Endodermal cell (in vitro differentiated cells): ENCODE data around the gene TRIM14. TPM values are rescaled to one million over a fixed set of nuclear protein-coding genes. Genes with fewer than 3 reads are reported as not detected.
"Not testable (repeated sequence)": the region's sequence is repeated elsewhere in the genome, so short reads cannot be mapped to it uniquely, and the experiment has no call there.

Source experiments
- DNase-seq: peaks from one replicate; pipeline ENCODE4 v3.0.0-alpha.2; 2017
- H3K27ac ChIP-seq: 2 replicates; pipeline ENCODE4 v1.5.1; 2013; ENCODE audit warnings: mild to moderate bottlenecking, low read depth, low read length, moderate library complexity
- H3K27me3 ChIP-seq: 2 replicates; pipeline ENCODE4 v1.6.1; 2013; ENCODE audit warnings: mild to moderate bottlenecking, low read length, moderate library complexity; ENCODE audit not compliant: insufficient read depth, control insufficient read depth, poor library complexity, severe bottlenecking
- H3K36me3 ChIP-seq: 2 replicates; pipeline ENCODE4 v1.7.0; 2013; ENCODE audit warnings: mild to moderate bottlenecking, low read length, moderate library complexity; ENCODE audit not compliant: control insufficient read depth, insufficient read depth
- H3K4me1 ChIP-seq: one replicate; pipeline ENCODE4 v1.7.0; 2013; ENCODE audit warnings: low read length; ENCODE audit not compliant: control insufficient read depth, insufficient read depth
- H3K4me3 ChIP-seq: 2 replicates; pipeline ENCODE4 v1.5.1; 2013; ENCODE audit warnings: mild to moderate bottlenecking, low read length, moderate library complexity
- H3K9ac ChIP-seq: 2 replicates; pipeline ENCODE4 v1.6.1; 2013; ENCODE audit warnings: mild to moderate bottlenecking, low read length, moderate library complexity; ENCODE audit not compliant: poor library complexity, severe bottlenecking; ENCODE audit errors: extremely low read depth
- H3K9me3 ChIP-seq: 2 replicates; pipeline ENCODE4 v1.6.1; 2013; ENCODE audit warnings: mild to moderate bottlenecking, low read length, moderate library complexity; ENCODE audit not compliant: control insufficient read depth
- H3K27ac Mint-ChIP-seq: 2 replicates; pipeline ENCODE4 v1.8.0; 2020; ENCODE audit warnings: mixed read lengths
- H3K27me3 Mint-ChIP-seq: 2 replicates; pipeline ENCODE4 v1.8.0; 2021; ENCODE audit warnings: mild to moderate bottlenecking, mixed read lengths; ENCODE audit not compliant: insufficient read depth
- H3K36me3 Mint-ChIP-seq: 2 replicates; pipeline ENCODE4 v1.8.0; 2020; ENCODE audit warnings: low read depth, mixed read lengths
- H3K4me1 Mint-ChIP-seq: 2 replicates; pipeline ENCODE4 v1.8.0; 2020; ENCODE audit warnings: mixed read lengths
- H3K4me3 Mint-ChIP-seq: 2 replicates; pipeline ENCODE4 v1.8.0; 2020; ENCODE audit warnings: mild to moderate bottlenecking, moderate library complexity, mixed read lengths
- H3K9me3 Mint-ChIP-seq: 2 replicates; pipeline ENCODE4 v1.8.0; 2020; ENCODE audit warnings: mild to moderate bottlenecking, mixed read lengths
- CTCF ChIP-seq: fragments of 200-600 bp; sonication (generic); conservative IDR thresholded peaks from 2 replicates; pipeline ENCODE4 v1.5.0; 2021; ENCODE audit warnings: antibody characterized with exemption, mild to moderate bottlenecking
- WGBS, 2 experiments: methylation state at CpG; one replicate each; pipeline versions ENCODE4 v1.1.5 to v1.1.7; 2013; ENCODE audit warnings: missing lambda C conversion rate in 2 of 2, mixed read lengths in 1 of 2; ENCODE audit not compliant: insufficient coverage in 1 of 2, insufficient read length in 1 of 2; 5-methylcytosine and 5-hydroxymethylcytosine counted together
- total RNA-seq, 2 donors: library from RNA; stranded (reverse); fragmentation: NEBNext Ultra II Directional in 1 of 2; extraction: Animal tissue kit (Norgen Biotek cat#: 25700) in 1 of 2; gene quantifications; 2 replicates in 1 of 2; 3 replicates in 1 of 2; pipeline ENCODE4 v1.2.1, GENCODE V29; 2021

The TRIM14 gene
- total RNA-seq, 2 donors from 2014 or later, result 3.1 to 5.1 TPM

- Histone ChIP-seq H3K27ac (no peak overlapping the region), H3K36me3 (peaks cover 56% of the 10 kb centered on the region), H3K4me1 (no peaks in the 10 kb centered on the region), H3K4me3 (no peak overlapping the region), H3K9ac (no peak overlapping the region), H3K27me3 (no peaks in the 10 kb centered on the region), H3K9me3 (no peaks in the 10 kb centered on the region)
- no peak overlapping the region for H3K4me3 Mint-ChIP-seq
- WGBS, 2 experiments, result 83 to 90% methylated on average over 3 to 4 of the region's 5 CpGs
- no peak for TF ChIP-seq CTCF
- no peaks in the 10 kb centered on the region for H3K9me3 Mint-ChIP-seq
- peaks cover 38% of the 10 kb centered on the region for H3K36me3 Mint-ChIP-seq
- no peaks in the 10 kb centered on the region for H3K27me3 Mint-ChIP-seq
- no peak for DNase-seq
- peaks cover 3% of the 10 kb centered on the region for H3K4me1 Mint-ChIP-seq
- no peak overlapping the region for H3K27ac Mint-ChIP-seq
Measured at GRCh38 chr9:98078895-98079294, 40.1 kb downstream of the TRIM14 start.

GRCh38 chr9:98076514-98076890 is 42.5 kb downstream of the TRIM14 start:
- H3K4me1 ChIP-seq, H3K4me3 ChIP-seq, H3K9ac ChIP-seq, H3K27ac Mint-ChIP-seq, H3K27me3 ChIP-seq, H3K27me3 Mint-ChIP-seq, H3K4me3 Mint-ChIP-seq, H3K9me3 ChIP-seq, H3K4me1 Mint-ChIP-seq, H3K27ac ChIP-seq, H3K9me3 Mint-ChIP-seq, DNase-seq: not testable (repeated sequence)
- 79 to 89% methylated on average over 4 to 8 of the region's 8 CpGs for WGBS, 2 experiments
- peaks cover 34% of the 10 kb centered on the region for H3K36me3 ChIP-seq
- peaks cover 20% of the 10 kb centered on the region for H3K36me3 Mint-ChIP-seq

- peaks cover 22% of the 10 kb centered on the region for H3K36me3 Mint-ChIP-seq
- no peak overlapping the region for H3K4me3 ChIP-seq
- no peak overlapping the region for H3K9ac ChIP-seq
- no peaks in the 10 kb centered on the region for H3K9me3 ChIP-seq
- H3K4me1 ChIP-seq, result no peaks in the 10 kb centered on the region
- peaks cover 3% of the 10 kb centered on the region for H3K4me1 Mint-ChIP-seq
- 89 to 92% methylated on average over 5 to 6 of the region's 6 CpGs for WGBS, 2 experiments
- H3K27ac Mint-ChIP-seq, result no peak overlapping the region
- no peaks in the 10 kb centered on the region for H3K27me3 Mint-ChIP-seq
- H3K9me3 Mint-ChIP-seq, result no peaks in the 10 kb centered on the region
- peaks cover 24% of the 10 kb centered on the region for H3K36me3 ChIP-seq
- H3K4me3 Mint-ChIP-seq, result no peak overlapping the region
- TF ChIP-seq CTCF, result no peak
- no peak overlapping the region for H3K27ac ChIP-seq
- no peak for DNase-seq
- H3K27me3 ChIP-seq, result no peaks in the 10 kb centered on the region
Measured at GRCh38 chr9:98075332-98075805, 43.7 kb downstream of the TRIM14 start.
